A549 (cell line): ENCODE measurements around the gene XG. TPM values are rescaled to one million over a fixed set of nuclear protein-coding genes. Genes with fewer than 3 reads are reported as not detected.
A peak's percentile ranks its signal among the peaks of the same experiment; 100 is the strongest.
"Not testable (repeated sequence)": the region's sequence is repeated elsewhere in the genome, so short reads cannot be mapped to it uniquely, and the experiment has no call there.

Experiments used
- ATAC-seq, 2 experiments: fragments of 200-7000 bp in 1 of 2; fragments of >200 bp in 1 of 2; cut with Nextera tagmentation in 1 of 2; cut with Tn5 transposase in 1 of 2; 3 replicates each; pipeline versions ENCODE4 v1.8.0 to v1.9.1; 2018 to 2020; ENCODE audit warnings: mild to moderate bottlenecking in 1 of 2, moderate library complexity in 1 of 2
- CTCF ChIA-PET: fragments of 300-600 bp; sonication (Branson Sonifier 250); formaldehyde crosslinking; extraction: SDS; loops from one replicate; lab custom pipeline; 2021; ENCODE audit warnings: antibody characterized with exemption, inconsistent platforms; lab: Yijun Ruan, JAX
- POLR2A ChIA-PET: fragments of 350-600 bp; formaldehyde crosslinking; extraction: SDS; loops from one replicate; lab custom pipeline; 2021; ENCODE audit warnings: antibody characterized with exemption, inconsistent platforms; lab: Yijun Ruan, JAX
- DNase-seq, 2 experiments: peaks; one replicate each; pipeline versions ENCODE4 v3.0.0 to v3.0.0-alpha.2; 2011 to 2016; ENCODE audit warnings: low read depth in 1 of 2, low spot score in 1 of 2
- FAIRE-seq: peaks from 2 replicates; lab custom pipeline; 2011; peaks lifted over from hg19 to GRCh38; lab: Jason Lieb, UNC
- H3K27ac ChIP-seq, 2 experiments: fragments of >200 bp; sonication (Bioruptor Twin); formaldehyde crosslinking; 3 replicates each; pipeline ENCODE4 v1.5.1; 2016 to 2017
- H3K4me1 ChIP-seq: fragments of >200 bp; sonication (Bioruptor Twin); formaldehyde crosslinking; 3 replicates; pipeline ENCODE4 v1.6.1; 2016
- H3K4me2 ChIP-seq: fragments of >200 bp; sonication (Bioruptor Twin); formaldehyde crosslinking; 3 replicates; pipeline ENCODE4 v1.6.1; 2016
- H3K4me3 ChIP-seq: fragments of >200 bp; sonication (Bioruptor Twin); formaldehyde crosslinking; 3 replicates; pipeline ENCODE4 v1.5.1; 2016
- H3K9me3 ChIP-seq: fragments of >200 bp; sonication (Bioruptor Twin); formaldehyde crosslinking; 3 replicates; pipeline ENCODE4 v1.6.1; 2016
- FOXS1 ChIP-seq: fragments of 250-450 bp; sonication (Bioruptor Pico); IDR thresholded peaks from 2 replicates; pipeline ENCODE4 v1.5.0; 2020; ENCODE audit warnings: mild to moderate bottlenecking, moderate library complexity
- HEYL ChIP-seq: fragments of 250-450 bp; sonication (Bioruptor Pico); IDR thresholded peaks from 2 replicates; pipeline ENCODE4 v1.8.0; 2021; ENCODE audit warnings: mild to moderate bottlenecking, moderate library complexity
- HOXB5 ChIP-seq: fragments of 250-450 bp; sonication (Bioruptor Pico); IDR thresholded peaks from 2 replicates; pipeline ENCODE4 v1.5.0; 2020; ENCODE audit warnings: mild to moderate bottlenecking, moderate library complexity
- MAFK ChIP-seq: fragments of 450-650 bp; IDR thresholded peaks from 2 replicates; pipeline ENCODE4 v1.6.1; 2014; ENCODE audit not compliant: partially characterized antibody
- MAZ ChIP-seq: fragments of 150-350 bp; IDR thresholded peaks from 2 replicates; pipeline ENCODE4 v1.6.1; 2014; ENCODE audit warnings: antibody characterized with exemption, low read depth, low read length, borderline replicate concordance
- MYC ChIP-seq: IDR thresholded peaks from 2 replicates; pipeline ENCODE4 v1.6.1; 2012; ENCODE audit warnings: mild to moderate bottlenecking, inconsistent platforms, low read length, improper control_type of control experiment, borderline replicate concordance
- POLR2A ChIP-seq: IDR thresholded peaks from 2 replicates; pipeline ENCODE4 v1.6.1; 2012; ENCODE audit warnings: mild to moderate bottlenecking, low read length
- RAD21 ChIP-seq, 2 experiments: fragments of >200 bp in 1 of 2; sonication (Bioruptor Twin) in 1 of 2; formaldehyde crosslinking in 1 of 2; IDR thresholded peaks in 1 of 2; conservative IDR thresholded peaks in 1 of 2; 2 replicates in 1 of 2; 3 replicates in 1 of 2; pipeline ENCODE4 v1.6.1; 2012 to 2018; ENCODE audit warnings: inconsistent platforms in 1 of 2
- RFX5 ChIP-seq: fragments of 450-650 bp; IDR thresholded peaks from 2 replicates; pipeline ENCODE4 v1.7.1; 2014; ENCODE audit warnings: antibody characterized with exemption, mild to moderate bottlenecking, moderate library complexity
- RNF2 ChIP-seq: fragments of 200-600 bp; sonication (generic); IDR thresholded peaks from 2 replicates; pipeline ENCODE4 v1.6.1; 2016; ENCODE audit warnings: low read depth, mild to moderate bottlenecking, antibody characterized with exemption, moderate library complexity, borderline replicate concordance
- SMC3 ChIP-seq: fragments of >200 bp; sonication (Bioruptor Twin); formaldehyde crosslinking; IDR thresholded peaks from 3 replicates; pipeline ENCODE4 v1.6.1; 2018; ENCODE audit warnings: inconsistent platforms
- SREBF2 ChIP-seq: fragments of 450-650 bp; IDR thresholded peaks from 2 replicates; pipeline ENCODE4 v1.6.1; 2014; ENCODE audit warnings: mild to moderate bottlenecking, moderate library complexity
- TFCP2L1 ChIP-seq: fragments of 250-450 bp; sonication (Bioruptor Pico); IDR thresholded peaks from 2 replicates; pipeline ENCODE4 v1.5.0; 2021; ENCODE audit warnings: mild to moderate bottlenecking
- TP53 ChIP-seq: fragments of 250-450 bp; sonication (Bioruptor Pico); IDR thresholded peaks from 2 replicates; pipeline ENCODE4 v1.5.0; 2021; ENCODE audit warnings: mild to moderate bottlenecking, moderate library complexity
- WGBS: methylation state at CpG from one replicate; pipeline ENCODE4 v1.1.6; 2017; ENCODE audit errors: missing lambda C conversion rate; 5-methylcytosine and 5-hydroxymethylcytosine counted together
- polyA plus RNA-seq, 4 experiments: library from polyadenylated mRNA; depleted of rRNA in 3 of 4; stranded (reverse); fragments of >200 nt; fragmentation: RNase III in 1 of 4; extraction: RNeasy Plus Mini Kit Qiagen cat#74134 plus additional on column Dnase treatment in 1 of 4; gene quantifications; 2 replicates in 3 of 4; 3 replicates in 1 of 4; pipeline ENCODE4 v1.2.3, GENCODE V29; 2011 to 2017
- TF ChIP-seq, protein P1 (sequence below): fragments of 250-450 bp; sonication (Bioruptor Pico); IDR thresholded peaks from 2 replicates; pipeline ENCODE4 v1.5.0; 2021; ENCODE audit warnings: mild to moderate bottlenecking, moderate library complexity, borderline replicate concordance
- TF ChIP-seq, protein P2 (sequence below): IDR thresholded peaks from 2 replicates; pipeline ENCODE4 v1.6.1; 2012
- TF ChIP-seq, protein P3 (sequence below): fragments of 250-450 bp; sonication (Bioruptor Pico); IDR thresholded peaks from 2 replicates; pipeline ENCODE4 v1.5.0; 2020; ENCODE audit warnings: low read depth, mild to moderate bottlenecking, moderate library complexity
- TF ChIP-seq, protein P4 (sequence below): fragments of 450-650 bp; IDR thresholded peaks from 2 replicates; pipeline ENCODE4 v1.6.1; 2014; ENCODE audit warnings: antibody characterized with exemption
- TF ChIP-seq, protein P5 (sequence below): IDR thresholded peaks from 2 replicates; pipeline ENCODE4 v1.6.1; 2012

The XG gene
- polyA plus RNA-seq, 2 of the 4 experiments (the other 2 are of a cell fraction) = 0.05 to 0.06 TPM

DNA sequence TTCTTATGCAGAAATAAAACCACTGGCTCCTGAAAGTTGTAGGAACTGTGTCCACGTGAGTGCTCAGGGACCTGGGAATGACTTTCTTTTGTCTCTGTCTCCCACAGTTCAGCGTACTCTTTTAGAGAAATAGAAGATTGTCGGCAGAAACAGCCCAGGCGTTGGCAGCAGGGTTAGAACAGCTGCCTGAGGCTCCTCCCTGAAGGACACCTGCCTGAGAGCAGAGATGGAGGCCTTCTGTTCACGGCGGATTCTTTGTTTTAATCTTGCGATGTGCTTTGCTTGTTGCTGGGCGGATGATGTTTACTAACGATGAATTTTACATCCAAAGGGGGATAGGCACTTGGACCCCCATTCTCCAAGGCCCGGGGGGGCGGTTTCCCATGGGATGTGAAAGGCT lies 11.2 kb upstream of the XG start (continued):
- TF ChIP-seq TP53 (CRISPR knock-in tag) (no peak), POLR2A (no peak), TFCP2L1 (CRISPR knock-in tag) (no peak), SMC3 (no peak)
- TF ChIP-seq, protein P1, sequence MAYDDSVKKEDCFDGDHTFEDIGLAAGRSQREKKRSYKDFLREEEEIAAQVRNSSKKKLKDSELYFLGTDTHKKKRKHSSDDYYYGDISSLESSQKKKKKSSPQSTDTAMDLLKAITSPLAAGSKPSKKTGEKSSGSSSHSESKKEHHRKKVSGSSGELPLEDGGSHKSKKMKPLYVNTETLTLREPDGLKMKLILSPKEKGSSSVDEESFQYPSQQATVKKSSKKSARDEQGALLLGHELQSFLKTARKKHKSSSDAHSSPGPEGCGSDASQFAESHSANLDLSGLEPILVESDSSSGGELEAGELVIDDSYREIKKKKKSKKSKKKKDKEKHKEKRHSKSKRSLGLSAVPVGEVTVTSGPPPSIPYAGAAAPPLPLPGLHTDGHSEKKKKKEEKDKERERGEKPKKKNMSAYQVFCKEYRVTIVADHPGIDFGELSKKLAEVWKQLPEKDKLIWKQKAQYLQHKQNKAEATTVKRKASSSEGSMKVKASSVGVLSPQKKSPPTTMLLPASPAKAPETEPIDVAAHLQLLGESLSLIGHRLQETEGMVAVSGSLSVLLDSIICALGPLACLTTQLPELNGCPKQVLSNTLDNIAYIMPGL (CRISPR knock-in tag) = no peak

DNA sequence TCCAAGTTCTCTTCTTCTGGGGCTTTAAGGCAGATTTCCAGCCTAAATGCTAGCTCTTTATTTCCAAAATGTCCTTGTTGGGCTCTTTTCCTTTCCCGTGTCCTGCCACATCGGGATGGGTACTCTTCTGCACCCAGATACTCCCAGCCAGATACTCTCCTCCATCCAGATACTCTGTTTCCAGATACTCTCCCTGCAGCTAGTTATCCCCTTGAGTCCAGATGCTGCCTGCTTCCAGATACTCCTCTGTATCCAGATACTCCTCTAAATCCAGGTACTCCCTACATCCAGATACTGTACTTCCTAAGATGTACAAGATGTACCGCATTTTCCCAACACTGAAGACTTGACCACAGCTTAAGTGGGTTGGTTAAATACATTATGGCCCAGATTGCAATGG lies 10.5 kb upstream of the XG start:
- ATAC-seq = no peak
- ChIA-PET POLR2A (no interaction called here), CTCF (no interaction called here)
- H3K4me2 ChIP-seq = no peak overlapping the region
- no peak for DNase-seq
- TF ChIP-seq RNF2 (no peak), POLR2A (no peak), FOXS1 (CRISPR knock-in tag) (no peak), SREBF2 (no peak), HEYL (no peak), HOXB5 (CRISPR knock-in tag) (no peak), RAD21 (conservative IDR thresholded peaks at IDR 0.05 in 1 of 2, IDR thresholded peaks at IDR 0.05 in 1 of 2) (no peak), MAZ (no peak), MYC (no peak), MAFK (no peak), TP53 (CRISPR knock-in tag) (no peak), RFX5 (no peak)
- TF ChIP-seq, protein P2, sequence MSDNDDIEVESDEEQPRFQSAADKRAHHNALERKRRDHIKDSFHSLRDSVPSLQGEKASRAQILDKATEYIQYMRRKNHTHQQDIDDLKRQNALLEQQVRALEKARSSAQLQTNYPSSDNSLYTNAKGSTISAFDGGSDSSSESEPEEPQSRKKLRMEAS = no peak
- TF ChIP-seq, protein P3, sequence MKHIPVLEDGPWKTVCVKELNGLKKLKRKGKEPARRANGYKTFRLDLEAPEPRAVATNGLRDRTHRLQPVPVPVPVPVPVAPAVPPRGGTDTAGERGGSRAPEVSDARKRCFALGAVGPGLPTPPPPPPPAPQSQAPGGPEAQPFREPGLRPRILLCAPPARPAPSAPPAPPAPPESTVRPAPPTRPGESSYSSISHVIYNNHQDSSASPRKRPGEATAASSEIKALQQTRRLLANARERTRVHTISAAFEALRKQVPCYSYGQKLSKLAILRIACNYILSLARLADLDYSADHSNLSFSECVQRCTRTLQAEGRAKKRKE = no peak
- TF ChIP-seq, protein P4, sequence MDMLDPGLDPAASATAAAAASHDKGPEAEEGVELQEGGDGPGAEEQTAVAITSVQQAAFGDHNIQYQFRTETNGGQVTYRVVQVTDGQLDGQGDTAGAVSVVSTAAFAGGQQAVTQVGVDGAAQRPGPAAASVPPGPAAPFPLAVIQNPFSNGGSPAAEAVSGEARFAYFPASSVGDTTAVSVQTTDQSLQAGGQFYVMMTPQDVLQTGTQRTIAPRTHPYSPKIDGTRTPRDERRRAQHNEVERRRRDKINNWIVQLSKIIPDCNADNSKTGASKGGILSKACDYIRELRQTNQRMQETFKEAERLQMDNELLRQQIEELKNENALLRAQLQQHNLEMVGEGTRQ = no peak
- TF ChIP-seq, protein P5, sequence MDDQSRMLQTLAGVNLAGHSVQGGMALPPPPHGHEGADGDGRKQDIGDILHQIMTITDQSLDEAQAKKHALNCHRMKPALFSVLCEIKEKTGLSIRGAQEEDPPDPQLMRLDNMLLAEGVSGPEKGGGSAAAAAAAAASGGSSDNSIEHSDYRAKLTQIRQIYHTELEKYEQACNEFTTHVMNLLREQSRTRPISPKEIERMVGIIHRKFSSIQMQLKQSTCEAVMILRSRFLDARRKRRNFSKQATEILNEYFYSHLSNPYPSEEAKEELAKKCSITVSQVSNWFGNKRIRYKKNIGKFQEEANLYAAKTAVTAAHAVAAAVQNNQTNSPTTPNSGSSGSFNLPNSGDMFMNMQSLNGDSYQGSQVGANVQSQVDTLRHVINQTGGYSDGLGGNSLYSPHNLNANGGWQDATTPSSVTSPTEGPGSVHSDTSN = no peak
- no peak overlapping the region for H3K27ac ChIP-seq
- no peaks in the 10 kb centered on the region for H3K9me3 ChIP-seq
- FAIRE-seq = no peak
- 97% methylated on average over 3 of the region's 3 CpGs for WGBS
- H3K4me1 ChIP-seq = peaks cover 16% of the 10 kb centered on the region
- no peak overlapping the region for H3K4me3 ChIP-seq

DNA sequence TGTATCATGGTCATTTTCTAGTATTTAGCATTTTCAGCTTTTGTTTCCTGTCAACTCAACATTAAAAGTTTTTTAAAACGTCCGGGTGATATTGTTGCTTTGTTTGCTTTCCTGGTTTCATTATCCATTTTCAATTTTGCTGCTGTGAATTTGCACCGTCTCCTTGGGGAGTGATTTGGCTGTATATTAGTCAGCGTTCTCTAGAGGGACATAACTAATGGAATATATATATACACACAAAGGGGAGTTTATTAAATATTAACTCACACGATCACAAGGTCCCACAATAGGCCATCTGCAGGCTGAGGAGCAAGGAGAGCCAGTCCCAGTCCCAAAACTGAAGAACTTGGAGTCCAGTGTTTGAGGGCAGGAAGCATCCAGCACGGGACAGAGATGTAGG lies 5.6 kb upstream of the XG start:
- H3K4me3 ChIP-seq, CTCF ChIA-PET, H3K9me3 ChIP-seq, POLR2A ChIA-PET, FAIRE-seq: not testable (repeated sequence)
- H3K4me2 ChIP-seq = peak overlapping the region; percentile 75
- H3K27ac ChIP-seq = peak overlapping the region; percentile 53 to 66
- DNase-seq (peak in 1 of 2 experiments; percentile 24), ATAC-seq (peak in 1 of 2 experiments; percentile 75; a peak in 3 of 6 replicates)
- peaks cover 20% of the 10 kb centered on the region for H3K4me1 ChIP-seq
- WGBS = 7% methylated on average over 6 of the region's 6 CpGs
